HepG2 (cell line): ENCODE measurements around the gene PIK3R1. TPM values are rescaled to one million over a fixed set of nuclear protein-coding genes. Genes with fewer than 3 reads are reported as not detected.

Experiments
- ATAC-seq: fragments of 200-7000 bp; cut with Tn5 transposase; 3 replicates; pipeline ENCODE4 v1.9.1; 2020; ENCODE audit warnings: mild to moderate bottlenecking, moderate library complexity
- BruUV-seq: library from RNA; stranded (reverse); fragments of 400-500 nt; replicated peaks from 2 replicates; lab custom pipeline; 2021; lab: Mats Ljungman, UMichigan
- CTCF ChIA-PET: fragments of 300-600 bp; formaldehyde crosslinking; extraction: SDS; loops from one replicate; lab custom pipeline; 2021; ENCODE audit warnings: low total read pairs, inconsistent platforms, low intra/inter-chr PET ratio; lab: Yijun Ruan, JAX
- POLR2A ChIA-PET: fragments of 350-600 bp; sonication (Branson Sonifier 250); formaldehyde crosslinking; loops from one replicate; lab custom pipeline; 2020; ENCODE audit warnings: antibody characterized with exemption, inconsistent platforms; lab: Yijun Ruan, JAX
- DNase-seq: peaks from one replicate; pipeline ENCODE4 v3.0.0-alpha.2; 2015; ENCODE audit warnings: low spot score
- FAIRE-seq: peaks from 3 replicates; lab custom pipeline; 2011; peaks lifted over from hg19 to GRCh38; lab: Jason Lieb, UNC
- H2AFZ ChIP-seq: one replicate; pipeline ENCODE4 v1.6.1; 2011; ENCODE audit warnings: low read length, inconsistent platforms
- H3K27ac ChIP-seq: fragments of 300-600 bp; 3 replicates; pipeline ENCODE4 v1.8.0; 2011; ENCODE audit warnings: mixed run types, mild to moderate bottlenecking, mixed read lengths, low read length, inconsistent platforms; ENCODE audit not compliant: insufficient read depth; ENCODE audit errors: extremely low read length
- H3K27me3 ChIP-seq, 2 experiments: fragments of 200-600 bp in 1 of 2; 2 replicates in 1 of 2; 3 replicates in 1 of 2; pipeline versions ENCODE4 v1.6.0 to v1.8.0; 2011; ENCODE audit warnings: low read length in 2 of 2, mild to moderate bottlenecking in 2 of 2, moderate library complexity in 2 of 2, inconsistent platforms in 1 of 2; ENCODE audit not compliant: insufficient read depth in 2 of 2, control insufficient read depth in 1 of 2
- H3K36me3 ChIP-seq, 2 experiments: fragments of 200-600 bp in 1 of 2; replicated peaks in 1 of 2; 2 replicates in 1 of 2; 3 replicates in 1 of 2; pipeline versions ENCODE4 v1.5.1 to v1.8.0; 2011; ENCODE audit warnings: low read length in 2 of 2, inconsistent platforms in 1 of 2; ENCODE audit not compliant: insufficient read depth in 2 of 2, control insufficient read depth in 1 of 2
- H3K4me1 ChIP-seq: 2 replicates; pipeline ENCODE4 v1.5.1; 2012; ENCODE audit warnings: low read length, inconsistent platforms; ENCODE audit not compliant: insufficient read depth
- H3K4me2 ChIP-seq: 2 replicates; pipeline ENCODE4 v1.6.0; 2011; ENCODE audit warnings: low read depth, low read length, inconsistent platforms
- H3K4me3 ChIP-seq, 3 experiments: fragments of 200-600 bp in 1 of 3; sonication (generic), shearing (Covaris generic) in 1 of 3; replicated peaks in 1 of 3; 2 replicates each; pipeline ENCODE4 v1.5.1; 2011 to 2016; ENCODE audit warnings: low read length in 3 of 3, inconsistent platforms in 2 of 3, low read depth in 2 of 3, mild to moderate bottlenecking in 2 of 3, control low read depth in 1 of 3, mixed read lengths in 1 of 3; ENCODE audit not compliant: insufficient read depth in 1 of 3
- H3K79me2 ChIP-seq: one replicate; pipeline ENCODE4 v1.6.1; 2011; ENCODE audit warnings: low read length, inconsistent platforms; ENCODE audit not compliant: insufficient read depth
- H3K9ac ChIP-seq: 2 replicates; pipeline ENCODE4 v1.6.0; 2011; ENCODE audit warnings: mild to moderate bottlenecking, low read depth, low read length, inconsistent platforms; ENCODE audit not compliant: insufficient read depth
- H3K9me3 ChIP-seq: 2 replicates; pipeline ENCODE4 v1.5.1; 2012; ENCODE audit warnings: mild to moderate bottlenecking, low read length
- H4K20me1 ChIP-seq: 2 replicates; pipeline ENCODE4 v1.6.0; 2011; ENCODE audit warnings: inconsistent platforms, mild to moderate bottlenecking, low read length, moderate library complexity; ENCODE audit not compliant: insufficient read depth
- FOXC1 ChIP-seq: sonication (generic); formaldehyde crosslinking; IDR thresholded peaks from 2 replicates; pipeline ENCODE4 v1.8.0; 2022; ENCODE audit warnings: mild to moderate bottlenecking, missing genetic modification reagents, borderline replicate concordance
- RFX3 ChIP-seq: IDR thresholded peaks from 2 replicates; pipeline ENCODE4 v1.6.1; 2016; ENCODE audit warnings: missing biosample characterization, missing genetic modification reagents
- SALL1 ChIP-seq: sonication (generic); formaldehyde crosslinking; IDR thresholded peaks from 2 replicates; pipeline ENCODE4 v1.8.0; 2022; ENCODE audit warnings: mild to moderate bottlenecking, missing genetic modification reagents
- ZBTB21 ChIP-seq: sonication (generic); formaldehyde crosslinking; IDR thresholded peaks from 2 replicates; pipeline ENCODE4 v1.4.0; 2020; ENCODE audit warnings: missing genetic modification reagents
- ZNF432 ChIP-seq: sonication (generic); formaldehyde crosslinking; IDR thresholded peaks from 2 replicates; pipeline ENCODE4 v1.5.0; 2020; ENCODE audit warnings: missing genetic modification reagents, mild to moderate bottlenecking, borderline replicate concordance
- ZNF468 ChIP-seq: sonication (generic); formaldehyde crosslinking; IDR thresholded peaks from 2 replicates; pipeline ENCODE4 v1.8.0; 2022; ENCODE audit warnings: mild to moderate bottlenecking, moderate library complexity, missing genetic modification reagents
- ZNF772 ChIP-seq: sonication (generic); formaldehyde crosslinking; IDR thresholded peaks from 2 replicates; pipeline ENCODE4 v1.5.0; 2020; ENCODE audit warnings: mild to moderate bottlenecking, missing genetic modification reagents
- ZNF879 ChIP-seq: sonication (generic); formaldehyde crosslinking; IDR thresholded peaks from 2 replicates; pipeline ENCODE4 v1.8.1; 2023; ENCODE audit warnings: missing genetic modification reagents
- WGBS: methylation state at CpG from one replicate; pipeline ENCODE4 v1.1.6; 2017; ENCODE audit warnings: low lambda C conversion rate; 5-methylcytosine and 5-hydroxymethylcytosine counted together
- in situ Hi-C: cut with HindIII; loops from 2 replicates; pipeline ENCODE4 v1.10.0; 2017; ENCODE audit warnings: low pct_unique_long_range_greater_than_20kb; ENCODE audit not compliant: extremely low pct_ligation_motif_present
- intact Hi-C: fragments of 100-400 bp; cut with micrococcal nuclease; formaldehyde crosslinking; loops from one replicate; pipeline ENCODE4 v1.10.0; 2022; ENCODE audit not compliant: unreplicated experiment
- polyA plus RNA-seq, 8 experiments: library from polyadenylated mRNA; depleted of rRNA in 3 of 8; stranded (reverse) in 7 of 8; unstranded in 1 of 8; fragments of >200 nt; fragmentation: Illumina TruSeq in 4 of 8; extraction: Trizol in 4 of 8; gene quantifications; 2 replicates each; pipeline versions ENCODE4 v1.2.1 to v1.2.3, GENCODE V29; 2011 to 2016; ENCODE audit warnings: low read depth in 4 of 8, missing spikeins in 1 of 8, mixed read lengths in 1 of 8; ENCODE audit not compliant: insufficient read depth in 1 of 8
- total RNA-seq, 5 experiments: library from RNA; depleted of rRNA; stranded (reverse); fragments of >200 nt; fragmentation: Illumina TruSeq; extraction: Trizol; gene quantifications; 2 replicates each; pipeline ENCODE4 v1.2.3, GENCODE V29; 2016; ENCODE audit warnings: low read depth in 1 of 5
- TF ChIP-seq, protein P1 (sequence below): IDR thresholded peaks from 2 replicates; pipeline ENCODE4 v1.6.1; 2016; ENCODE audit warnings: missing biosample characterization, missing genetic modification reagents, low read depth
- TF ChIP-seq, protein P2 (sequence below): sonication (generic); formaldehyde crosslinking; IDR thresholded peaks from 2 replicates; pipeline ENCODE4 v1.4.0; 2020; ENCODE audit warnings: low read depth, missing genetic modification reagents
- TF ChIP-seq, protein P3 (sequence below): sonication (generic); formaldehyde crosslinking; IDR thresholded peaks from 2 replicates; pipeline ENCODE4 v1.9.0; 2021; ENCODE audit warnings: missing genetic modification reagents, borderline replicate concordance
- TF ChIP-seq, protein P4 (sequence below): sonication (generic); formaldehyde crosslinking; IDR thresholded peaks from 2 replicates; pipeline ENCODE4 v1.5.1; 2020; ENCODE audit warnings: missing genetic modification reagents, mild to moderate bottlenecking, borderline replicate concordance

PIK3R1 gene
- total and polyA plus RNA-seq, 2 of the 13 experiments (the other 11 are each of a cell fraction or from before 2014, with no cell fraction given) = 8.4 to 21.3 TPM

DNA sequence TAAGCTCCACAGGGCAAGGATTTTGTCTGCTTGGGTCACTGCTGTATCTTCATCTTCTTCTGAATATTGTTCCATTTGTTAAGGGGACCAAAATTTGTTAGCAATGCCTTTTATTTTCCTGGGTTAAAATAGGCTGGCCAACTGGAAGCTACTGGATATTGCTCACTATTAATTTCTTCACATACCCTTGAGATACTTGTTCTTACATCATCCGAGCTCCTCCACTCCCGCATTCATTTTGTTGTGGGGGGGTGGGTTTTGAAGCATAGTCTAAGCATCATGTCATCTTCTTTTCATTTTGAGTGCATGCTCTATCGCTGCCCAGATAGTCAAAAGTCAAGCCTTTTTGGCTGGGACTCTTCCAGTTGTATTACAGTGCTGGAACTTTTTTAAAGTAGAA is 42.5 kb upstream of the PIK3R1 start:
- CTCF ChIA-PET = no interaction called here
- no peak for FAIRE-seq
- Histone ChIP-seq H3K36me3 (no peaks in the 10 kb centered on the region), H3K27ac (no peak overlapping the region), H3K9ac (no peak overlapping the region), H3K4me2 (no peak overlapping the region), H3K4me3 (no peak overlapping the region), H4K20me1 (no peaks in the 10 kb centered on the region), H3K4me1 (0 out of 2 replicates have a peak, but pooled peaks cover 19% of the 10 kb centered on the region), H3K9me3 (no peaks in the 10 kb centered on the region), H2AFZ (no peak overlapping the region), H3K79me2 (no peaks in the 10 kb centered on the region), H3K27me3 (no peaks in the 10 kb centered on the region; a peak in 1 of 5 replicates)
- in situ Hi-C loops (no loop called here), intact Hi-C loops (no loop called here)
- 73% methylated on average over 3 of the region's 3 CpGs for WGBS
- POLR2A ChIA-PET = no interaction called here
- TF ChIP-seq ZNF772 (CRISPR knock-in tag) (no peak), FOXC1 (no peak), RFX3 (CRISPR knock-in tag) (no peak), ZNF468 (CRISPR knock-in tag) (no peak), SALL1 (CRISPR knock-in tag) (no peak), ZNF432 (CRISPR knock-in tag) (no peak), ZNF879 (no peak), ZBTB21 (CRISPR knock-in tag) (no peak)
- TF ChIP-seq, protein P1, sequence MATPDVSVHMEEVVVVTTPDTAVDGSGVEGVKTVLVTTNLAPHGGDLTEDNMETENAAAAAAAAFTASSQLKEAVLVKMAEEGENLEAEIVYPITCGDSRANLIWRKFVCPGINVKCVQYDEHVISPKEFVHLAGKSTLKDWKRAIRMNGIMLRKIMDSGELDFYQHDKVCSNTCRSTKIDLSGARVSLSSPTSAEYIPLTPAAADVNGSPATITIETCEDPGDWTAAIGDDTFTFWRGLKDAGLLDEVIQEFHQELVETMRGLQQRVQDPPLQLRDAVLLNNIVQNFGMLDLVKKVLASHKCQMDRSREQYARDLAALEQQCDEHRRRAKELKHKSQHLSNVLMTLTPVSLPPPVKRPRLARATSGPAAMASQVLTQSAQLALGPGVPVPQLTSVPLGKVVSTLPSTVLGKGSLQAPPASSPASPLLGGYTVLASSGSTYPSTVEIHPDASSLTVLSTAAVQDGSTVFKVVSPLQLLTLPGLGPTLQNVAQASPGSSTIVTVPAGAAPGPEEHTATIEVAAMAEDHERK (CRISPR knock-in tag) = no peak
- TF ChIP-seq, protein P2, sequence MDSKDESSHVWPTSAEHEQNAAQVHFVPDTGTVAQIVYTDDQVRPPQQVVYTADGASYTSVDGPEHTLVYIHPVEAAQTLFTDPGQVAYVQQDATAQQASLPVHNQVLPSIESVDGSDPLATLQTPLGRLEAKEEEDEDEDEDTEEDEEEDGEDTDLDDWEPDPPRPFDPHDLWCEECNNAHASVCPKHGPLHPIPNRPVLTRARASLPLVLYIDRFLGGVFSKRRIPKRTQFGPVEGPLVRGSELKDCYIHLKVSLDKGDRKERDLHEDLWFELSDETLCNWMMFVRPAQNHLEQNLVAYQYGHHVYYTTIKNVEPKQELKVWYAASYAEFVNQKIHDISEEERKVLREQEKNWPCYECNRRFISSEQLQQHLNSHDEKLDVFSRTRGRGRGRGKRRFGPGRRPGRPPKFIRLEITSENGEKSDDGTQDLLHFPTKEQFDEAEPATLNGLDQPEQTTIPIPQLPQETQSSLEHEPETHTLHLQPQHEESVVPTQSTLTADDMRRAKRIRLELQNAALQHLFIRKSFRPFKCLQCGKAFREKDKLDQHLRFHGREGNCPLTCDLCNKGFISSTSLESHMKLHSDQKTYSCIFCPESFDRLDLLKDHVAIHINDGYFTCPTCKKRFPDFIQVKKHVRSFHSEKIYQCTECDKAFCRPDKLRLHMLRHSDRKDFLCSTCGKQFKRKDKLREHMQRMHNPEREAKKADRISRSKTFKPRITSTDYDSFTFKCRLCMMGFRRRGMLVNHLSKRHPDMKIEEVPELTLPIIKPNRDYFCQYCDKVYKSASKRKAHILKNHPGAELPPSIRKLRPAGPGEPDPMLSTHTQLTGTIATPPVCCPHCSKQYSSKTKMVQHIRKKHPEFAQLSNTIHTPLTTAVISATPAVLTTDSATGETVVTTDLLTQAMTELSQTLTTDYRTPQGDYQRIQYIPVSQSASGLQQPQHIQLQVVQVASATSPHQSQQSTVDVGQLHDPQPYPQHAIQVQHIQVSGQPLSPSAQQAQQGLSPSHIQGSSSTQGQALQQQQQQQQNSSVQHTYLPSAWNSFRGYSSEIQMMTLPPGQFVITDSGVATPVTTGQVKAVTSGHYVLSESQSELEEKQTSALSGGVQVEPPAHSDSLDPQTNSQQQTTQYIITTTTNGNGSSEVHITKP (CRISPR knock-in tag) = no peak
- TF ChIP-seq, protein P3, sequence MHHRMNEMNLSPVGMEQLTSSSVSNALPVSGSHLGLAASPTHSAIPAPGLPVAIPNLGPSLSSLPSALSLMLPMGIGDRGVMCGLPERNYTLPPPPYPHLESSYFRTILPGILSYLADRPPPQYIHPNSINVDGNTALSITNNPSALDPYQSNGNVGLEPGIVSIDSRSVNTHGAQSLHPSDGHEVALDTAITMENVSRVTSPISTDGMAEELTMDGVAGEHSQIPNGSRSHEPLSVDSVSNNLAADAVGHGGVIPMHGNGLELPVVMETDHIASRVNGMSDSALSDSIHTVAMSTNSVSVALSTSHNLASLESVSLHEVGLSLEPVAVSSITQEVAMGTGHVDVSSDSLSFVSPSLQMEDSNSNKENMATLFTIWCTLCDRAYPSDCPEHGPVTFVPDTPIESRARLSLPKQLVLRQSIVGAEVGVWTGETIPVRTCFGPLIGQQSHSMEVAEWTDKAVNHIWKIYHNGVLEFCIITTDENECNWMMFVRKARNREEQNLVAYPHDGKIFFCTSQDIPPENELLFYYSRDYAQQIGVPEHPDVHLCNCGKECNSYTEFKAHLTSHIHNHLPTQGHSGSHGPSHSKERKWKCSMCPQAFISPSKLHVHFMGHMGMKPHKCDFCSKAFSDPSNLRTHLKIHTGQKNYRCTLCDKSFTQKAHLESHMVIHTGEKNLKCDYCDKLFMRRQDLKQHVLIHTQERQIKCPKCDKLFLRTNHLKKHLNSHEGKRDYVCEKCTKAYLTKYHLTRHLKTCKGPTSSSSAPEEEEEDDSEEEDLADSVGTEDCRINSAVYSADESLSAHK = no peak
- TF ChIP-seq, protein P4, sequence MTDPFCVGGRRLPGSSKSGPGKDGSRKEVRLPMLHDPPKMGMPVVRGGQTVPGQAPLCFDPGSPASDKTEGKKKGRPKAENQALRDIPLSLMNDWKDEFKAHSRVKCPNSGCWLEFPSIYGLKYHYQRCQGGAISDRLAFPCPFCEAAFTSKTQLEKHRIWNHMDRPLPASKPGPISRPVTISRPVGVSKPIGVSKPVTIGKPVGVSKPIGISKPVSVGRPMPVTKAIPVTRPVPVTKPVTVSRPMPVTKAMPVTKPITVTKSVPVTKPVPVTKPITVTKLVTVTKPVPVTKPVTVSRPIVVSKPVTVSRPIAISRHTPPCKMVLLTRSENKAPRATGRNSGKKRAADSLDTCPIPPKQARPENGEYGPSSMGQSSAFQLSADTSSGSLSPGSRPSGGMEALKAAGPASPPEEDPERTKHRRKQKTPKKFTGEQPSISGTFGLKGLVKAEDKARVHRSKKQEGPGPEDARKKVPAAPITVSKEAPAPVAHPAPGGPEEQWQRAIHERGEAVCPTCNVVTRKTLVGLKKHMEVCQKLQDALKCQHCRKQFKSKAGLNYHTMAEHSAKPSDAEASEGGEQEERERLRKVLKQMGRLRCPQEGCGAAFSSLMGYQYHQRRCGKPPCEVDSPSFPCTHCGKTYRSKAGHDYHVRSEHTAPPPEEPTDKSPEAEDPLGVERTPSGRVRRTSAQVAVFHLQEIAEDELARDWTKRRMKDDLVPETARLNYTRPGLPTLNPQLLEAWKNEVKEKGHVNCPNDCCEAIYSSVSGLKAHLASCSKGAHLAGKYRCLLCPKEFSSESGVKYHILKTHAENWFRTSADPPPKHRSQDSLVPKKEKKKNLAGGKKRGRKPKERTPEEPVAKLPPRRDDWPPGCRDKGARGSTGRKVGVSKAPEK (CRISPR knock-in tag) = no peak
- no peak for DNase-seq
- no TSS peak for BruUV-seq
- ATAC-seq = no peak
